GM21723 (cell line): ENCODE measurements around the gene KIF26B.

Experiments used
- ATAC-seq: cut with Tn5 transposase; IDR thresholded peaks from one replicate; pipeline ENCODE4 v1.9.1; 2021; ENCODE audit warnings: mild to moderate bottlenecking, moderate library complexity; ENCODE audit not compliant: unreplicated experiment

Gene KIF26B

GRCh38 chr1:245131026-245131393 lies 23.8 kb upstream of the KIF26B start:
- ATAC-seq = no peak

GRCh38 chr1:245132771-245133170 lies 22.0 kb upstream of the KIF26B start:
- no peak for ATAC-seq

- ATAC-seq = no peak
Measured at GRCh38 chr1:245133995-245134715, 20.6 kb upstream of the KIF26B start.

- ATAC-seq = no peak
Measured at GRCh38 chr1:245142171-245142798, 12.5 kb upstream of the KIF26B start.

- no peak for ATAC-seq
Measured at GRCh38 chr1:245142976-245143375, 11.8 kb upstream of the KIF26B start.

GRCh38 chr1:245143849-245144248 lies 10.9 kb upstream of the KIF26B start:
- ATAC-seq = no peak

- ATAC-seq = no peak
Measured at GRCh38 chr1:245148069-245148468, 6.7 kb upstream of the KIF26B start.

GRCh38 chr1:245148861-245149260 lies 5.9 kb upstream of the KIF26B start:
- no peak for ATAC-seq

GRCh38 chr1:245153081-245153551 lies 1.7 kb upstream of the KIF26B start:
- no peak for ATAC-seq

GRCh38 chr1:245153552-245154428 lies 995 bp upstream of the KIF26B start:
- no peak for ATAC-seq

- no peak for ATAC-seq
Measured at GRCh38 chr1:245155272-245156040, 671 bp downstream of the KIF26B start.

GRCh38 chr1:245156041-245156735 lies 1.4 kb downstream of the KIF26B start:
- peak; percentile 94 for ATAC-seq

GRCh38 chr1:245156736-245157505 lies 2.1 kb downstream of the KIF26B start:
- ATAC-seq = no peak

- ATAC-seq = no peak
Measured at GRCh38 chr1:245158913-245159312, 4.1 kb downstream of the KIF26B start.

- no peak for ATAC-seq
Measured at GRCh38 chr1:245160288-245160687, 5.5 kb downstream of the KIF26B start.

GRCh38 chr1:245160741-245161400 lies 6.1 kb downstream of the KIF26B start:
- no peak for ATAC-seq

- no peak for ATAC-seq
Measured at GRCh38 chr1:245161866-245162265, 7.1 kb downstream of the KIF26B start.

GRCh38 chr1:245166471-245166885 lies 11.7 kb downstream of the KIF26B start:
- no peak for ATAC-seq

GRCh38 chr1:245168086-245168485 lies 13.3 kb downstream of the KIF26B start:
- ATAC-seq = no peak
